ENCODE measurements around the gene TBC1D4.
"Not testable (repeated sequence)": the region's sequence is repeated elsewhere in the genome, so short reads cannot be mapped to it uniquely, and the experiment has no call there.

TBC1D4 gene

GRCh38 chr13:75445717-75446499 lies 36.1 kb downstream of the TBC1D4 start:
- no peak for DNase-seq

- no peak for DNase-seq
These were observed 38.0 kb downstream of the TBC1D4 start for GRCh38 chr13:75444016-75444415.

GRCh38 chr13:75443356-75443958 lies 38.5 kb downstream of the TBC1D4 start:
- no peak for DNase-seq

GRCh38 chr13:75442736-75443234 lies 39.2 kb downstream of the TBC1D4 start:
- no peak for DNase-seq

- no peak for DNase-seq
These were observed 41.9 kb downstream of the TBC1D4 start for GRCh38 chr13:75440100-75440499.

GRCh38 chr13:75437582-75438318 lies 44.2 kb downstream of the TBC1D4 start:
- peak; percentile 44 for DNase-seq

- DNase-seq = not testable (repeated sequence)
These were observed 47.8 kb downstream of the TBC1D4 start for GRCh38 chr13:75434126-75434525.

- no peak for DNase-seq
These were observed 49.1 kb downstream of the TBC1D4 start for GRCh38 chr13:75432811-75433244.

- DNase-seq = no peak
These were observed 49.9 kb downstream of the TBC1D4 start for GRCh38 chr13:75432045-75432444.

GRCh38 chr13:75430436-75431209 lies 51.3 kb downstream of the TBC1D4 start:
- peak; percentile 89 for DNase-seq

- DNase-seq = no peak
These were observed 55.5 kb downstream of the TBC1D4 start for GRCh38 chr13:75426421-75426820.

- no peak for DNase-seq
These were observed 56.6 kb downstream of the TBC1D4 start for GRCh38 chr13:75425216-75426009.

- no peak for DNase-seq
These were observed 58.0 kb downstream of the TBC1D4 start for GRCh38 chr13:75423946-75424345.

- DNase-seq = no peak
These were observed 59.9 kb downstream of the TBC1D4 start for GRCh38 chr13:75422028-75422427.

GRCh38 chr13:75421133-75421532 lies 60.8 kb downstream of the TBC1D4 start:
- DNase-seq = no peak

- DNase-seq = no peak
These were observed 62.3 kb downstream of the TBC1D4 start for GRCh38 chr13:75419656-75420055.

- DNase-seq = no peak
These were observed 63.0 kb downstream of the TBC1D4 start for GRCh38 chr13:75418997-75419396.

GRCh38 chr13:75418186-75418843 lies 63.7 kb downstream of the TBC1D4 start:
- no peak for DNase-seq

GRCh38 chr13:75417656-75418055 lies 64.3 kb downstream of the TBC1D4 start:
- DNase-seq = no peak

GRCh38 chr13:75417012-75417384 lies 65.0 kb downstream of the TBC1D4 start:
- DNase-seq = no peak

- no peak for DNase-seq
These were observed 65.5 kb downstream of the TBC1D4 start for GRCh38 chr13:75416327-75417011.
